Measurements from ENCODE around the gene ACRBP. TPM values are rescaled to one million over a fixed set of nuclear protein-coding genes. Genes with fewer than 3 reads are reported as not detected.
A peak's percentile ranks its signal among the peaks of the same experiment; 100 is the strongest.

ACRBP gene
- total RNA-seq, 1 experiment from 2014 or later = 2.9 TPM

GRCh38 chr12:6667559-6668210, 20.5 kb upstream of the ACRBP start:
- DNase-seq = peak; percentile 33
- H3K36me3 Mint-ChIP-seq (ENCODE audit: insufficient read depth, unreplicated experiment) = peaks cover 56% of the 10 kb centered on the region
- TF ChIP-seq CTCF (IDR thresholded peaks at IDR 0.05; ENCODE audit: unreplicated experiment) = peak; percentile 16
- no peak overlapping the region for H3K27ac Mint-ChIP-seq (ENCODE audit: unreplicated experiment)
- BruUV-seq (replicated peaks) = no TSS peak
- H3K4me1 Mint-ChIP-seq (ENCODE audit: low read depth, unreplicated experiment) = no peaks in the 10 kb centered on the region
- intact Hi-C loops (cut with micrococcal nuclease; ENCODE audit: unreplicated experiment) = no loop called here
- no peaks in the 10 kb centered on the region for H3K27me3 Mint-ChIP-seq (ENCODE audit: unreplicated experiment)
- H3K9me3 Mint-ChIP-seq (ENCODE audit: low read depth, unreplicated experiment) = no peaks in the 10 kb centered on the region
- CTCF ChIA-PET = no interaction called here
- no peak overlapping the region for H3K4me3 Mint-ChIP-seq (ENCODE audit: low read depth, unreplicated experiment)

GRCh38 chr12:6666211-6666610, 19.0 kb upstream of the ACRBP start:
- H3K27ac Mint-ChIP-seq (ENCODE audit: unreplicated experiment) = no peak overlapping the region
- TF ChIP-seq CTCF (IDR thresholded peaks at IDR 0.05; ENCODE audit: unreplicated experiment) = no peak
- no peaks in the 10 kb centered on the region for H3K9me3 Mint-ChIP-seq (ENCODE audit: low read depth, unreplicated experiment)
- BruUV-seq (replicated peaks) = no TSS peak
- no peaks in the 10 kb centered on the region for H3K27me3 Mint-ChIP-seq (ENCODE audit: unreplicated experiment)
- no peak overlapping the region for H3K4me3 Mint-ChIP-seq (ENCODE audit: low read depth, unreplicated experiment)
- peaks cover 10% of the 10 kb centered on the region for H3K4me1 Mint-ChIP-seq (ENCODE audit: low read depth, unreplicated experiment)
- CTCF ChIA-PET = no interaction called here
- no peak for DNase-seq
- peaks cover 46% of the 10 kb centered on the region for H3K36me3 Mint-ChIP-seq (ENCODE audit: insufficient read depth, unreplicated experiment)
- intact Hi-C loops (cut with micrococcal nuclease; ENCODE audit: unreplicated experiment) = no loop called here

GRCh38 chr12:6664902-6665301, 17.7 kb upstream of the ACRBP start:
- CTCF ChIA-PET = no interaction called here
- Mint-ChIP-seq H3K4me3 (ENCODE audit: low read depth, unreplicated experiment) (no peak overlapping the region), H3K27ac (ENCODE audit: unreplicated experiment) (no peak overlapping the region), H3K27me3 (ENCODE audit: unreplicated experiment) (no peaks in the 10 kb centered on the region), H3K4me1 (ENCODE audit: low read depth, unreplicated experiment) (peaks cover 10% of the 10 kb centered on the region), H3K9me3 (ENCODE audit: low read depth, unreplicated experiment) (no peaks in the 10 kb centered on the region), H3K36me3 (ENCODE audit: insufficient read depth, unreplicated experiment) (peaks cover 36% of the 10 kb centered on the region)
- no peak for TF ChIP-seq CTCF (IDR thresholded peaks at IDR 0.05; ENCODE audit: unreplicated experiment)
- intact Hi-C loops (cut with micrococcal nuclease; ENCODE audit: unreplicated experiment) = loop anchor here (5.0 kb wide), 1 partner anchor 57 kb away; the partner anchor contains the start of gene COPS7A
- no TSS peak for BruUV-seq (replicated peaks)
- no peak for DNase-seq

- intact Hi-C loops (cut with micrococcal nuclease; ENCODE audit: unreplicated experiment) = loop anchor here (5.0 kb wide), 1 partner anchor 59 kb away; the partner anchor contains the start of gene COPS7A
- Mint-ChIP-seq H3K27ac (ENCODE audit: unreplicated experiment) (peak within 1 kb of the TSS; percentile 92), H3K4me1 (ENCODE audit: low read depth, unreplicated experiment) (peaks cover 10% of the 10 kb centered on the region), H3K27me3 (ENCODE audit: unreplicated experiment) (no peaks in the 10 kb centered on the region), H3K9me3 (ENCODE audit: low read depth, unreplicated experiment) (no peaks in the 10 kb centered on the region), H3K36me3 (ENCODE audit: insufficient read depth, unreplicated experiment) (peaks cover 34% of the 10 kb centered on the region), H3K4me3 (ENCODE audit: low read depth, unreplicated experiment) (peak within 1 kb of the TSS; percentile 86)
- TF ChIP-seq CTCF (IDR thresholded peaks at IDR 0.05; ENCODE audit: unreplicated experiment) = no peak
- BruUV-seq (replicated peaks) = no TSS peak
- CTCF ChIA-PET = no interaction called here
- DNase-seq = peak; percentile 94
Observed at GRCh38 chr12:6662906-6663742, 15.9 kb upstream of the ACRBP start, which contains the start of gene ING4. TSS of gene ING4 (minus strand) at chr12:6663119. CDS start at chr12:6663101, 18 bp downstream.
